GM15510 (cell line): ENCODE data around the gene GRXCR2.

Source experiments
- POLR2A ChIP-seq: IDR thresholded peaks from 3 replicates; pipeline ENCODE4 v1.6.1; 2011; ENCODE audit warnings: borderline replicate concordance; ENCODE audit not compliant: insufficient read length; ENCODE audit errors: extremely low read depth

GRXCR2 gene

DNA sequence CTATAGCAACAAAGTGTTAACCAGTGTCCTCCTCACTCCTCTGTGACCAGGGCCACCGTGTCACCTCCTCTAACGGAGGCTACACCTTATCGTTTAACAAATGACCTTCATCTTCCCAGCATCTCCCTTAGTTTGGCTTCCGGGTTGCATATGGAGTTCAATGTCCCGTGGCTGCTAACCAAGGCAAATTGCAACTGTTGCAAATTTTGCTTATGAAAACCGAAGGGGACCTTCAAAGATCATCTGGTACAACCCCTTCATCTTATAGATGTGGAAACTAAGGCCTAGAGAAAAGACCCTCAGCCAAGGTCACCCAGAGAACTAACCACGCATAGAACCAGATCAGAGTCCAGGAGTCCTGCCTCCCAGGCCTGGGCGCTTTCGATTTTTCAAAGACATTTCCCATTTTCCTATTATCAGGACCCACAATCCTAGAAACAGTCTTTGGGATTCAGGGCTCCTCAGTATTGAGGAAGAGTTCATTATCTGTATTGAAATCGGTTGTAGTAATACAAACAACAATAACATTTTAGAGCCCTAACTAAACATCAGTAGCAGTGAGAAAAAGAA, 39.1 kb downstream of the GRXCR2 start:
- TF ChIP-seq POLR2A, result no peak

- TF ChIP-seq POLR2A, result no peak
These were observed 42.2 kb downstream of the GRXCR2 start for GRCh38 chr5:145830594-145830993.

DNA sequence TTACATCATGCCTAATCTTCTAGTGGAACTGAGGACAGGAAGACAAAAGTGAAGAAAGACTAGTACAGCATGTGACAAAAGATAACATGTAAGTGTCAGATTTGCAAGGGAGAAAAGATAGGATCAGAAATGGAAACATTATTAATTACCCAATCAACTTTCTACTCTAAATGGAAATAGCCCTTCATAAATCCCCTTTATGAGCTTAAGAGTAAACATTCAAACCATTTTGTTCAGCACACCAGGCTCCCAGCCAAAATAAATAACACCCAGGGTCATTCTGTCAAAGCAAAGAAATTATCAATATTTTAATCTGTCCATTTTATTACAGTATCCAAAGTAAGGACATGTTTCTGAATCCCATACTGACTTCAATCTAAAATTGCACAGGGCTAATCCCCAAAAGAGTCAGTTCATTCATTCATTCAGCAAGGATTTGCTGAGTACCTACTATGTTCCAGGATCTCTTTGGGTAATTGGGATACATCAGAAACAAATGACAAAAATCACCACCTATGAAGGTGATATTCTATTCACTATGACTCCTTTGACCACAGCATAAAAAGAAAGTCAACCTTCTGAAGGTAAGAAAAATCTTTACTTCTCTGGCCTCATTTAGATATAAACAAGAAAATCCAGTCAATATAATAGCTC, 43.0 kb downstream of the GRXCR2 start:
- TF ChIP-seq POLR2A, result no peak

- no peak for TF ChIP-seq POLR2A
These were observed 45.7 kb downstream of the GRXCR2 start for GRCh38 chr5:145826895-145827674.

DNA sequence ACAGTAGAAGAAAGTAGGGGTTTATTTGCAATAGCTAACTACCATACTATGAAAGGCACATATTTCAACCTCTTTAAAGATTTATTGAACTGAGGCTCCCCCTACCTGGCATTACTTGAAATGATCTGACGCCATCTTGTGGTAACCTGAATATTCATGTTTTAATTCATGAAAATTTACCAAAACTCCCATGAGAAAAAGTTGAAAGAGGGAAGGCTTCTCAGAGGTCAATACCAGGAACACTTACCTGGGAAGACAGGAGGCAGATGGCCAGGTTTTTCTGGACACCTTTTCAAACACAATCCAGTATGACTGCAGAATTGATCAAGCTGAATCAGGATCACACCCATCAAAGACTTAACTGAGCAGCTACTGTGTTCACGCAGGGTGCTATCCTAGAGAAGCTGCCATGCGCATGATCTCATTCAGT, 47.0 kb downstream of the GRXCR2 start:
- no peak for TF ChIP-seq POLR2A

DNA sequence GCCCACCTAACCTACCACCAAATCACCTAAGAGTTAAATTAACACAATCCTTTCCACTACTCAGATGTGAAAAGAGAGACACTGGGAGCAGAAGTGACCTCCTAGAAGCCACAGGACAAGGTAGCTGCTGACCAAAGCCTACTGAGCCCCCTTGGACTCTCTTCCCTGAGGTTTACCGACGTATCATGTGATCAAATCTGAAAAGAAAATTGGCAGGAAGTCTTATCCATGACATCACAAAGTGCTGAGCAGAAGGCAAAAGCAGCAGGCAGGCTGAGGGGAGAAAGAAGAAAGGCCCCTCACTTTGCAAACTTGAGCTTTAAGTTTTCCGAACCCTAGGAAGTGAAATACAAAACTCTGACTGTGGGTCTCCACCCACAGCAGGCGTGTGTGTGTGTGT, 48.8 kb downstream of the GRXCR2 start:
- no peak for TF ChIP-seq POLR2A

GRCh38 chr5:145818604-145819003, 54.2 kb downstream of the GRXCR2 start:
- TF ChIP-seq POLR2A, result no peak

DNA sequence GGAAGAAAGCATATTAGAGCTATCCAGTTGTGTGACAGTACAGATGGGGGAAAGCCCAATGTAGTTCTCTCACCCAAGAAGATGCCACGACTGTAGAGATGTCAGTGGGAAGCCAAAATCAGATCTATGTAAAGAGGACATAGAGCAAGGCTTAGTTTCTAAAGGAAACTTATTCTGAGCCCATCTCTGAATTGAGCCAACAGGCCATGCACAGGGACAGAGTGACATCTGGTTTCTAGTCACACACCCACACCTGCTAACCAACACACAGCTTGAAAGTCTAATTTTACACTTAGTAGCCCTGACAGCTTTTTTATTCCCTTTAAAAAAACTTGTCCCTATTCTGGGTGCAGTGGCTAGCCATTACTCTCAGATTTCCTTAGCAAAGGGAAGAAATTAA, 59.9 kb downstream of the GRXCR2 start:
- TF ChIP-seq POLR2A, result no peak

DNA sequence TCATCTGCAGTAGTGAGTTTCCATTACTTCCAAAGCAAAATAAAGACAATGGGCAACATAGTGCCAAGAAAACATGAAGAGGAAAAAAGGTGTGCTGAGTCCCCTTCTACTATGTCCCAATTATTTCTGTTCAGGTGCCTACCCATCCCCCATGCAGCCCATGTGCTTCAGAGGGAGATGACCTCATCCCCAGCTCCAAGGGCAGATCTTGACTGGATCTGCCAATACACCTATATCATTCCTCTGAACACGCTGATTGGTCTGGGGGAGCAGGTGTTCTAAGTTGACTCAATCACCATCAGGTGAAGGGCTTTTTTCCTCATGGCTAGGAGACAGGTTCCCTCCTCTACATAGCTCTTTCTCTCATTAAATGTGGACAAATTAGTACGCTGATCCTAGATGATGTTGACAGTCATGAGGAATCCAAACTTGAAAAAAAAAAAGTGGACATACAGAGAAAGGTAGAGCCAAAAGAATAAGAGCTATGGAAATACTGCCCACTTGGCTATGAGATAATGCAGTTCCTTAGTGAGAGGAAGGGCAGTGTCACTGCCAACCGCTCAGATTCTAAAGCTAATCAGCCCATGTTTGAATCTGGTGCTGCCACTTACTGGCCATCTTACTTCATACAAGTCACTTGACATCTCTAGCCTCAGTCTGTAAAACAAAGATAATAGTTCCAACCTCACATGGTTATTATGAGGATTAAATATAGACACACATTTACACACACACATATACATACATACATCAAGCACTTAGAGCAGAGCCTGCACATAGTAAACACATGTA, 60.8 kb downstream of the GRXCR2 start:
- no peak for TF ChIP-seq POLR2A
